Dermis lymphatic vessel endothelial cell (primary cell): ENCODE results near the gene GBX1. TPM values are rescaled to one million over a fixed set of nuclear protein-coding genes. Genes with fewer than 3 reads are reported as not detected.

Source experiments
- total RNA-seq: library from RNA; depleted of rRNA; stranded (reverse); fragments of >200 nt; gene quantifications from 2 replicates; pipeline ENCODE4 v1.2.1, GENCODE V29; 2014

GBX1 gene
- not detected in 2 replicates for total RNA-seq

DNA sequence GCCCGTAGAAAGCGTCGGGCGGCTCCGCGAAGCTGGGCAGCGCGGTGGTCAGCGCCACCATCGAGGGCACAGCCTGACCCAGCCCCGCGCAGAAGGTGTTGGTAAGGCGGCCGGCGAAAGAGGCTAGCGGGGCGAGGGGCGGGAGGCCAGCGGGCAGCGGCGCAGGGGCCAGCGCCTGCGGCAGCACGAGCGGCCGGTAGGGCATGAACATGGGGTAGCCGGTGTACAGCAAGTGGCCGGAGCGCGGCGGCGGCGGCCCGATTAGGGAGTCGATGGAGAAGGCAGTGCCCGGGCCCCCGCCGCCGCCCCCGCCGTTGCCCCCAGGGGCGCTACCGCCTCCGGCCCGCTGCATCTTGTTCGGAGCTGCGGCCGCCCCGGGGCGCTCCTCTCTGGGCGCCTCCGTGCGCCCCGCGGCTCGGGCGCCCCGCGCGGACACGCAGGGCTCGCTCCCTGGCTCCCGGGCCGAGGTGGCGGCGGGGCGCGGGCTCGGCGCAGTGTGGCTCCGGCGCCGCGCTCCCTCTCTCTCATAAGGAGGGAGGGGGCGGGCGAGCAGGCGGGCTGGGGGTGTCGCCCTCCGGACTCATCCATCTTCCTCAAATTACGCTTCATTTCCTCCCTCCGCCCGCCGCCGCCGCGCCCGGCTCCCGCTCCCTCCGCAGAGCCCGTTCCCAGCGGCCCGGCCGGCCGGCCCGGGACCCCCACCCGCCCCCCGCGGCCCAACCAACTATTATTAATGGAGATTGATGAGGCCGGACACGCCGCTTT is at the start of gene GBX1:
Gene GBX1, minus strand, starts transcription at position 498 of the 765 bp plus-strand sequence. Its CDS starts 146 bp downstream, at position 352.

DNA sequence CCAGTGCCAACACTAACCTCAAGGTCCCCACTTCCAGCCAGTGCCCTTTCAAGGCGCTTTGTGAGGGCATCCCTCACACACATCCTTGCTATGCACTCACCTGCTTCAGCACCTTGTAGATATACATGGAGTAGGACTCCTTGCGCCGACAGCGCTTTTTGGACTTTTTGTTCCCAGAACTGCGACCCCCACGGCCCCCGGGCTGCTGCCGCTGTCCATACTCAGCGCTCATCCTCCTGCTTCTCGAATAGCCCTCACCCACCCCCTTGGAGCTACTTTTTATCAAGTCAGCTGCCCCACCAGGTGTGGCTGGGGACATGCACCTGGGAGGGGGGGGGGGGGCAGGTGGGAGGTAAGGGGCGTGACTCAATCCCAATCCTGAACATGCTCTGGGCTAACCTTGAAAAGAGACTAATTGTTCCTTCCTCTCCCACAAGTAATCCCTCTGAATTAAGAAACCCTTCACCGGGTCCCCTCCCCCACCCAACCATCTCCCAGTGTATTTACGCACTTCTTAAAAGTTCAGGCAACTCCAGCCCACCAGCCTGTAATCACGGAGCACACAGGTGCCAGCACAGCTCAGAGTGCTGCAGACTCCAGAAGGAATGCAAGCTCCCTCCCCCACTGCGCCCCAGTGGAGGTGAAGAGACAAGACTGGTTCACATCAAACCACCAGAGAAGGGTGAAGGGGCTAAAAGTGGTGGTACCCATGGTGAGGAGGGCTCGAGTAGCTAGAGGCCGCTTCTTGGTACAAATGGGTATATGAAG is 42.8 kb upstream of the GBX1 start, which contains the start of gene H2BK1:
Gene H2BK1, minus strand, starts transcription at position 402 of the 768 bp plus-strand sequence. Its CDS starts 170 bp downstream, at position 232.

DNA sequence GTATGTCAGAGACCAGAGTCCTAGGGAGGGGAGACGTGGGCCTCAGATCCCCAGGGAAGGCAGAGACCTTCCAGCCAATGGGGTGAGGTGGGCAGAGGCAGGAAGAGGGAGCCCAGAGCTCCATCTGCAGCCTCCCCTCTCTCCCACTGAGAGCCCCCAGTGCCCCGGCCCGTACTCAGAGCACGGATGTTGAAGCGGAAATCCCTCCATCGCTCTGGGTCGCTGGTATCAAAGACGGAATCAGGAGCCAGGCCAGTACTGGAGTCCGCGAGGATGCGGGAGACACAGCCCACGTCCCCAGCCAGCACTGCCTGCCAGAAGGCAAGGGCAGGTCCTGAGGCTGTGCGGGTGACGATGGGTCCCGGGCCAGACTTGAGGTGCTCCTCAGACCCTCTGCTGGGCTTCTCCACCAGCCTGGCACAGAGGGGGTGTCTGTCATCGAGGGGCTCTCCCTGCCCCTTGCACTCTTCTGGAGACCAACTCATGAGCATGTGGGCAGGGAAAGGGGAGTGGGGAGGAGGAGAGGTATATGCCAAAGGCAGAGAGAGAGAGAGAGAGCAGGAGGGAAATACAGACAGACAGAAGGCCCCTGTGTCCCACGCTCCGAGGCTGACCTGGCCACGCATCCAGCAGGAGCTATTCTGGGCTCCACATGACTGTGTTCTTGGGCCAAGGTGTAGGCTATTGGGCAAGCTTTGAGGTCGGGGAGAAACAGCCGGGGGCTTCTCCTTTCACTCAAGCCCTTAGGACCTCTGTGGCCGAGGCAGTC is 19.3 kb upstream of the GBX1 start, which contains the start of gene ASB10:
Gene ASB10, minus strand, starts transcription at position 611 of the 769 bp plus-strand sequence. Its CDS starts 120 bp downstream, at position 491.

Other genes starting within 250 kb of the GBX1 start
- not detected in 2 replicates for gene KCNH2, start 189.4 kb downstream of the GBX1 start, total RNA-seq
- 29.3 and 29.9 TPM in 2 replicates for gene NOS3, start 176.7 kb downstream of the GBX1 start, total RNA-seq
- gene ATG9B, start 143.2 kb downstream of the GBX1 start, total RNA-seq: under 0.01 TPM in 2 replicates
- gene ABCB8, start 139.2 kb downstream of the GBX1 start, total RNA-seq: 10.1 and 10.3 TPM in 2 replicates
- gene ASIC3, start 119.2 kb downstream of the GBX1 start, total RNA-seq: 0.09 and 0.11 TPM in 2 replicates
- gene CDK5, start 109.8 kb downstream of the GBX1 start, total RNA-seq: 16.8 and 16.9 TPM in 2 replicates
- gene SLC4A2, start 108.1 kb downstream of the GBX1 start, total RNA-seq: 42.8 and 64.4 TPM in 2 replicates
- 35.8 and 39.0 TPM in 2 replicates for gene FASTK, start 86.9 kb downstream of the GBX1 start, total RNA-seq
- gene TMUB1, start 84.2 kb downstream of the GBX1 start, total RNA-seq: 11.4 and 17.0 TPM in 2 replicates
- gene AGAP3, start 81.2 kb downstream of the GBX1 start, total RNA-seq: 44.4 and 62.0 TPM in 2 replicates
- gene ASB10, start 19.6 kb upstream of the GBX1 start, total RNA-seq: not detected in 2 replicates
- not detected in 2 replicates for gene H2BK1, start 42.8 kb upstream of the GBX1 start, total RNA-seq
- gene ABCF2, start 59.5 kb upstream of the GBX1 start, total RNA-seq: 32.6 and 45.6 TPM in 2 replicates
- gene CHPF2, start 64.8 kb upstream of the GBX1 start, total RNA-seq: 26.5 and 34.7 TPM in 2 replicates
- gene SMARCD3, start 81.0 kb upstream of the GBX1 start, total RNA-seq: 1.3 and 2.1 TPM in 2 replicates
- 26.5 and 33.7 TPM in 2 replicates for gene NUB1, start 174.1 kb upstream of the GBX1 start, total RNA-seq
- gene WDR86, start 242.3 kb upstream of the GBX1 start, total RNA-seq: 0.11 TPM in 1 of 2 replicates, not detected in the other